HepG2 (cell line): Measurements from ENCODE around the gene DENND4A. TPM values are rescaled to one million over a fixed set of nuclear protein-coding genes. Genes with fewer than 3 reads are reported as not detected.

ENCODE experiments used
- ATAC-seq: fragments of 200-7000 bp; cut with Tn5 transposase; 3 replicates; pipeline ENCODE4 v1.9.1; 2020; ENCODE audit warnings: mild to moderate bottlenecking, moderate library complexity
- BruUV-seq: library from RNA; stranded (reverse); fragments of 400-500 nt; replicated peaks from 2 replicates; lab custom pipeline; 2021; lab: Mats Ljungman, UMichigan
- CTCF ChIA-PET: fragments of 300-600 bp; formaldehyde crosslinking; extraction: SDS; loops from one replicate; lab custom pipeline; 2021; ENCODE audit warnings: low total read pairs, inconsistent platforms, low intra/inter-chr PET ratio; lab: Yijun Ruan, JAX
- POLR2A ChIA-PET: fragments of 350-600 bp; sonication (Branson Sonifier 250); formaldehyde crosslinking; loops from one replicate; lab custom pipeline; 2020; ENCODE audit warnings: antibody characterized with exemption, inconsistent platforms; lab: Yijun Ruan, JAX
- DNase-seq: peaks from one replicate; pipeline ENCODE4 v3.0.0-alpha.2; 2015; ENCODE audit warnings: low spot score
- FAIRE-seq: peaks from 3 replicates; lab custom pipeline; 2011; peaks lifted over from hg19 to GRCh38; lab: Jason Lieb, UNC
- H2AFZ ChIP-seq: one replicate; pipeline ENCODE4 v1.6.1; 2011; ENCODE audit warnings: low read length, inconsistent platforms
- H3K27ac ChIP-seq: fragments of 300-600 bp; 3 replicates; pipeline ENCODE4 v1.8.0; 2011; ENCODE audit warnings: mixed run types, mild to moderate bottlenecking, mixed read lengths, low read length, inconsistent platforms; ENCODE audit not compliant: insufficient read depth; ENCODE audit errors: extremely low read length
- H3K27me3 ChIP-seq, 2 experiments: fragments of 200-600 bp in 1 of 2; 2 replicates in 1 of 2; 3 replicates in 1 of 2; pipeline versions ENCODE4 v1.6.0 to v1.8.0; 2011; ENCODE audit warnings: low read length in 2 of 2, mild to moderate bottlenecking in 2 of 2, moderate library complexity in 2 of 2, inconsistent platforms in 1 of 2; ENCODE audit not compliant: insufficient read depth in 2 of 2, control insufficient read depth in 1 of 2
- H3K36me3 ChIP-seq, 2 experiments: fragments of 200-600 bp in 1 of 2; replicated peaks in 1 of 2; 2 replicates in 1 of 2; 3 replicates in 1 of 2; pipeline versions ENCODE4 v1.5.1 to v1.8.0; 2011; ENCODE audit warnings: low read length in 2 of 2, inconsistent platforms in 1 of 2; ENCODE audit not compliant: insufficient read depth in 2 of 2, control insufficient read depth in 1 of 2
- H3K4me1 ChIP-seq: 2 replicates; pipeline ENCODE4 v1.5.1; 2012; ENCODE audit warnings: low read length, inconsistent platforms; ENCODE audit not compliant: insufficient read depth
- H3K4me2 ChIP-seq: 2 replicates; pipeline ENCODE4 v1.6.0; 2011; ENCODE audit warnings: low read depth, low read length, inconsistent platforms
- H3K4me3 ChIP-seq, 3 experiments: fragments of 200-600 bp in 1 of 3; sonication (generic), shearing (Covaris generic) in 1 of 3; replicated peaks in 1 of 3; 2 replicates each; pipeline ENCODE4 v1.5.1; 2011 to 2016; ENCODE audit warnings: low read length in 3 of 3, inconsistent platforms in 2 of 3, low read depth in 2 of 3, mild to moderate bottlenecking in 2 of 3, control low read depth in 1 of 3, mixed read lengths in 1 of 3; ENCODE audit not compliant: insufficient read depth in 1 of 3
- H3K79me2 ChIP-seq: one replicate; pipeline ENCODE4 v1.6.1; 2011; ENCODE audit warnings: low read length, inconsistent platforms; ENCODE audit not compliant: insufficient read depth
- H3K9ac ChIP-seq: 2 replicates; pipeline ENCODE4 v1.6.0; 2011; ENCODE audit warnings: mild to moderate bottlenecking, low read depth, low read length, inconsistent platforms; ENCODE audit not compliant: insufficient read depth
- H3K9me3 ChIP-seq: 2 replicates; pipeline ENCODE4 v1.5.1; 2012; ENCODE audit warnings: mild to moderate bottlenecking, low read length
- H4K20me1 ChIP-seq: 2 replicates; pipeline ENCODE4 v1.6.0; 2011; ENCODE audit warnings: inconsistent platforms, mild to moderate bottlenecking, low read length, moderate library complexity; ENCODE audit not compliant: insufficient read depth
- IRF9 ChIP-seq: sonication (generic); formaldehyde crosslinking; IDR thresholded peaks from 2 replicates; pipeline ENCODE4 v1.8.0; 2022; ENCODE audit warnings: missing genetic modification reagents, mild to moderate bottlenecking, borderline replicate concordance
- MED8 ChIP-seq: sonication (generic); formaldehyde crosslinking; IDR thresholded peaks from 2 replicates; pipeline ENCODE4 v1.8.1; 2023; ENCODE audit warnings: mild to moderate bottlenecking, missing genetic modification reagents; ENCODE audit not compliant: insufficient replicate concordance
- POLR2G ChIP-seq: fragments of 200-400 bp; formaldehyde crosslinking; IDR thresholded peaks from 2 replicates; pipeline ENCODE4 v1.6.1; 2018; ENCODE audit warnings: mild to moderate bottlenecking, low read depth, low read length, moderate library complexity
- RBM22 ChIP-seq: fragments of 200-400 bp; formaldehyde crosslinking; optimal IDR thresholded peaks from 2 replicates; pipeline ENCODE3; 2017; ENCODE audit warnings: mild to moderate bottlenecking, low read length, moderate library complexity
- REPIN1 ChIP-seq: sonication (generic); formaldehyde crosslinking; IDR thresholded peaks from 2 replicates; pipeline ENCODE4 v1.8.0; 2022; ENCODE audit warnings: missing genetic modification reagents, low read depth, mild to moderate bottlenecking, borderline replicate concordance
- SALL2 ChIP-seq: sonication (generic); formaldehyde crosslinking; IDR thresholded peaks from 2 replicates; pipeline ENCODE4 v1.8.1; 2023; ENCODE audit warnings: mild to moderate bottlenecking, missing genetic modification reagents, inconsistent platforms
- WGBS: methylation state at CpG from one replicate; pipeline ENCODE4 v1.1.6; 2017; ENCODE audit warnings: low lambda C conversion rate; 5-methylcytosine and 5-hydroxymethylcytosine counted together
- in situ Hi-C: cut with HindIII; loops from 2 replicates; pipeline ENCODE4 v1.10.0; 2017; ENCODE audit warnings: low pct_unique_long_range_greater_than_20kb; ENCODE audit not compliant: extremely low pct_ligation_motif_present
- intact Hi-C: fragments of 100-400 bp; cut with micrococcal nuclease; formaldehyde crosslinking; loops from one replicate; pipeline ENCODE4 v1.10.0; 2022; ENCODE audit not compliant: unreplicated experiment
- polyA plus RNA-seq, 8 experiments: library from polyadenylated mRNA; depleted of rRNA in 3 of 8; stranded (reverse) in 7 of 8; unstranded in 1 of 8; fragments of >200 nt; fragmentation: Illumina TruSeq in 4 of 8; extraction: Trizol in 4 of 8; gene quantifications; 2 replicates each; pipeline versions ENCODE4 v1.2.1 to v1.2.3, GENCODE V29; 2011 to 2016; ENCODE audit warnings: low read depth in 4 of 8, missing spikeins in 1 of 8, mixed read lengths in 1 of 8; ENCODE audit not compliant: insufficient read depth in 1 of 8
- total RNA-seq, 5 experiments: library from RNA; depleted of rRNA; stranded (reverse); fragments of >200 nt; fragmentation: Illumina TruSeq; extraction: Trizol; gene quantifications; 2 replicates each; pipeline ENCODE4 v1.2.3, GENCODE V29; 2016; ENCODE audit warnings: low read depth in 1 of 5

DENND4A gene
- total and polyA plus RNA-seq, 2 of the 13 experiments (the other 11 are each of a cell fraction or from before 2014, with no cell fraction given) = 13.2 to 18.6 TPM

GRCh38 chr15:65651831-65652749 lies 140.0 kb downstream of the DENND4A start:
- DNase-seq (no peak), FAIRE-seq (no peak), ATAC-seq (no peak; the same call in 2 of the 3 replicates)
- ChIA-PET CTCF (no interaction called here), POLR2A (no interaction called here)
- intact Hi-C loops = no loop called here
- peak; percentile 41 for TF ChIP-seq RBM22
- no peak for TF ChIP-seq MED8 (CRISPR knock-in tag)
- in situ Hi-C loops = no loop called here
- Histone ChIP-seq H3K9me3 (no peaks in the 10 kb centered on the region), H3K4me2 (no peak overlapping the region), H3K4me3 (no peak overlapping the region), H3K9ac (no peak overlapping the region), H3K36me3 (peaks cover 3 to 13% of the 10 kb centered on the region in 2 experiments; a peak in 3 of 5 replicates), H2AFZ (no peak overlapping the region), H3K27me3 (no peaks in the 10 kb centered on the region; a peak in 1 of 5 replicates), H3K27ac (no peak overlapping the region), H4K20me1 (no peaks in the 10 kb centered on the region), H3K79me2 (no peaks in the 10 kb centered on the region), H3K4me1 (no peaks in the 10 kb centered on the region)
- no TSS peak for BruUV-seq
- 96% methylated on average over 10 of the region's 11 CpGs for WGBS

GRCh38 chr15:65651042-65651322 lies 141.1 kb downstream of the DENND4A start:
- Histone ChIP-seq H3K36me3 (peaks cover 2 to 10% of the 10 kb centered on the region in 2 experiments; a peak in 3 of 5 replicates), H3K9ac (no peak overlapping the region), H3K27ac (no peak overlapping the region), H3K79me2 (no peaks in the 10 kb centered on the region), H3K9me3 (no peaks in the 10 kb centered on the region), H3K27me3 (no peaks in the 10 kb centered on the region; a peak in 1 of 5 replicates), H3K4me2 (no peak overlapping the region), H4K20me1 (no peaks in the 10 kb centered on the region)
- CTCF ChIA-PET = no interaction called here
- 93% methylated on average over 1 of the region's 1 CpG for WGBS
- intact Hi-C loops = no loop called here
- BruUV-seq = no TSS peak
- POLR2A ChIA-PET = no interaction called here
- no peak for TF ChIP-seq IRF9 (CRISPR knock-in tag)
- no peak for TF ChIP-seq REPIN1 (CRISPR knock-in tag)
- 0 out of 2 replicates have a peak, but pooled peaks have one; percentile 30 for TF ChIP-seq POLR2G
- TF ChIP-seq SALL2 = no peak
- TF ChIP-seq, all 625 proteins: peak for 1
- Histone ChIP-seq H2AFZ (no peak overlapping the region), H3K4me3 (no peak overlapping the region), H3K4me1 (no peaks in the 10 kb centered on the region)
- in situ Hi-C loops = no loop called here
- DNase-seq = no peak
- FAIRE-seq = no peak
- no peak for ATAC-seq
